CD4-positive, alpha-beta T cell treated with Interleukin-17A for 1 hour (primary cell): ENCODE data around the gene COL16A1.
A peak's percentile ranks its signal among the peaks of the same experiment; 100 is the strongest.

Source experiments
- DNase-seq: peaks from one replicate; pipeline ENCODE4 v3.0.0-alpha.2; 2020

COL16A1 gene

GRCh38 chr1:31644560-31645273, 59.1 kb downstream of the COL16A1 start, which contains the start of gene PEF1:
Gene PEF1, minus strand, starts transcription at chr1:31644876. Its CDS starts 12 bp downstream, at chr1:31644864.
- peak; percentile 99 for DNase-seq

- no peak for DNase-seq
Measured at GRCh38 chr1:31643976-31644559, 59.7 kb downstream of the COL16A1 start.

- no peak for DNase-seq
Measured at GRCh38 chr1:31642897-31643296, 60.9 kb downstream of the COL16A1 start.

GRCh38 chr1:31642366-31642765, 61.5 kb downstream of the COL16A1 start:
- no peak for DNase-seq

GRCh38 chr1:31640964-31641363, 62.9 kb downstream of the COL16A1 start:
- no peak for DNase-seq

- no peak for DNase-seq
Measured at GRCh38 chr1:31640179-31640578, 63.6 kb downstream of the COL16A1 start.

- DNase-seq, result no peak
Measured at GRCh38 chr1:31639543-31639942, 64.3 kb downstream of the COL16A1 start.

- no peak for DNase-seq
Measured at GRCh38 chr1:31637915-31638673, 65.7 kb downstream of the COL16A1 start.

GRCh38 chr1:31633117-31633516, 70.7 kb downstream of the COL16A1 start:
- no peak for DNase-seq

- no peak for DNase-seq
Measured at GRCh38 chr1:31632649-31633048, 71.2 kb downstream of the COL16A1 start.

GRCh38 chr1:31628931-31629556, 74.8 kb downstream of the COL16A1 start:
- no peak for DNase-seq

GRCh38 chr1:31627930-31628559, 75.8 kb downstream of the COL16A1 start:
- no peak for DNase-seq

- DNase-seq, result no peak
Measured at GRCh38 chr1:31627301-31627929, 76.4 kb downstream of the COL16A1 start.

GRCh38 chr1:31626223-31627207, 77.3 kb downstream of the COL16A1 start:
- no peak for DNase-seq

- DNase-seq, result no peak
Measured at GRCh38 chr1:31625561-31626222, 78.1 kb downstream of the COL16A1 start.

GRCh38 chr1:31624731-31625514, 78.9 kb downstream of the COL16A1 start:
- DNase-seq, result no peak

GRCh38 chr1:31624309-31624708, 79.5 kb downstream of the COL16A1 start:
- DNase-seq, result no peak

GRCh38 chr1:31623365-31623764, 80.5 kb downstream of the COL16A1 start:
- DNase-seq, result no peak

GRCh38 chr1:31621847-31622730, 81.7 kb downstream of the COL16A1 start:
- no peak for DNase-seq
